ENCODE measurements around the gene STK24.

The STK24 gene

GRCh38 chr13:98467263-98467985 lies 109.5 kb downstream of the STK24 start:
- no peak for DNase-seq

- DNase-seq: peak; percentile 33
Measured at GRCh38 chr13:98466634-98467236, 110.2 kb downstream of the STK24 start.

- DNase-seq: no peak
Measured at GRCh38 chr13:98462946-98463345, 114.0 kb downstream of the STK24 start.

GRCh38 chr13:98462241-98462882 lies 114.5 kb downstream of the STK24 start:
- DNase-seq: no peak

GRCh38 chr13:98461486-98462240 lies 115.2 kb downstream of the STK24 start:
- no peak for DNase-seq

- DNase-seq: no peak
Measured at GRCh38 chr13:98460516-98460915, 116.4 kb downstream of the STK24 start.

- no peak for DNase-seq
Measured at GRCh38 chr13:98459721-98460370, 117.1 kb downstream of the STK24 start.

GRCh38 chr13:98459171-98459681 lies 117.7 kb downstream of the STK24 start:
- no peak for DNase-seq

GRCh38 chr13:98458431-98458830 lies 118.5 kb downstream of the STK24 start:
- DNase-seq: no peak

- DNase-seq: no peak
Measured at GRCh38 chr13:98457053-98457452, 119.9 kb downstream of the STK24 start.

GRCh38 chr13:98456413-98456845 lies 120.5 kb downstream of the STK24 start:
- no peak for DNase-seq

- no peak for DNase-seq
Measured at GRCh38 chr13:98454389-98454881, 122.5 kb downstream of the STK24 start.

- no peak for DNase-seq
Measured at GRCh38 chr13:98452851-98453843, 123.8 kb downstream of the STK24 start.

- no peak for DNase-seq
Measured at GRCh38 chr13:98451676-98452470, 125.0 kb downstream of the STK24 start.

- DNase-seq: no peak
Measured at GRCh38 chr13:98450539-98451111, 126.3 kb downstream of the STK24 start.

GRCh38 chr13:98450026-98450425 lies 126.9 kb downstream of the STK24 start:
- no peak for DNase-seq

GRCh38 chr13:98449273-98449672 lies 127.6 kb downstream of the STK24 start:
- DNase-seq: no peak

- DNase-seq: no peak
Measured at GRCh38 chr13:98448642-98448928, 128.3 kb downstream of the STK24 start.

- DNase-seq: peak; percentile 15
Measured at GRCh38 chr13:98447881-98448641, 128.8 kb downstream of the STK24 start.
